Skeletal muscle tissue (tissue), 4 donors: ENCODE measurements around the gene RALGPS2. TPM values are rescaled to one million over a fixed set of nuclear protein-coding genes. Genes with fewer than 3 reads are reported as not detected.
A peak's percentile ranks its signal among the peaks of the same experiment; 100 is the strongest.

Experiments used
- H3K27ac ChIP-seq: one replicate; pipeline ENCODE4 v1.7.0; 2013; ENCODE audit warnings: mild to moderate bottlenecking, low read depth, low read length, inconsistent platforms
- H3K27me3 ChIP-seq, 3 donors: one replicate each; pipeline ENCODE4 v1.7.0; 2013; ENCODE audit warnings: low read length in 3 of 3; ENCODE audit not compliant: control insufficient read depth in 3 of 3, insufficient read depth in 3 of 3
- H3K36me3 ChIP-seq, 3 donors: one replicate each; pipeline ENCODE4 v1.7.0; 2013; ENCODE audit warnings: low read length in 3 of 3; ENCODE audit not compliant: control insufficient read depth in 3 of 3, insufficient read depth in 3 of 3
- H3K4me1 ChIP-seq, 3 donors: one replicate each; pipeline ENCODE4 v1.7.0; 2013; ENCODE audit warnings: low read length in 3 of 3, mild to moderate bottlenecking in 3 of 3; ENCODE audit not compliant: control insufficient read depth in 3 of 3, insufficient read depth in 3 of 3
- H3K4me3 ChIP-seq, 3 donors: one replicate each; pipeline ENCODE4 v1.7.0; 2013; ENCODE audit warnings: low read length in 3 of 3
- H3K9ac ChIP-seq, 3 donors: one replicate each; pipeline ENCODE4 v1.7.0; 2013; ENCODE audit warnings: low read length in 3 of 3, mild to moderate bottlenecking in 3 of 3, moderate library complexity in 2 of 3, low read depth in 1 of 3
- H3K9me3 ChIP-seq, 3 donors: one replicate each; pipeline ENCODE4 v1.7.0; 2013; ENCODE audit warnings: low read length in 3 of 3; ENCODE audit not compliant: control insufficient read depth in 3 of 3
- total RNA-seq: library from RNA; depleted of rRNA; stranded (reverse); fragments of >200 nt; gene quantifications from one replicate; pipeline ENCODE4 v1.2.3, GENCODE V29; 2014
- donor health status: Osteomylitis.

Gene RALGPS2
- total RNA-seq, 1 donor from 2014 or later = 35.5 TPM

DNA sequence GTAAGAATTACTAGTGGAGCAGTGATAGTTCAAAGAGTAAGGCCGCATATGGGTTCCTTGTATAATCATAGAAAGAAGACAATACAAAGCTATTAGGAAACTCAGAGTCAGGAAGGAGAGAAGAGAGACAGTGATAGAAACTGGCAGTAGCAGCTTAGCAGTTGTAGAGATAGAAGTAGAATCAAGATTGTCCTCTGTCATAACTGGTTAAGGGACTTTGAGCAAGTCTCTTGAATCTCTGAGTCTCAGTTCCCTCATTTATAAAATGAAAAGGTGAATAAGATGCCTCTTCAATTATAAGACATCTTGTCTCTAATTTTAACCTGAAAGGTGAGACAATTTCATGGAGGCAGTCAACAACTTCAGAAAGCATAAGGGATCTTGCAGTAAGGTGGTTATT lies 6.5 kb upstream of the RALGPS2 start:
- no peaks in the 10 kb centered on the region for H3K36me3 ChIP-seq
- H3K9me3 ChIP-seq = no peaks in the 10 kb centered on the region
- no peak overlapping the region for H3K9ac ChIP-seq
- no peaks in the 10 kb centered on the region for H3K4me1 ChIP-seq
- no peak overlapping the region for H3K27ac ChIP-seq
- no peaks in the 10 kb centered on the region for H3K27me3 ChIP-seq
- H3K4me3 ChIP-seq = no peak overlapping the region

- H3K9ac ChIP-seq = no peak overlapping the region
- peaks cover 3 to 5% (median 4%) of the 10 kb centered on the region in 3 donors for H3K4me1 ChIP-seq
- no peaks in the 10 kb centered on the region for H3K27me3 ChIP-seq
- H3K36me3 ChIP-seq = no peaks in the 10 kb centered on the region
- no peaks in the 10 kb centered on the region for H3K9me3 ChIP-seq
- no peak overlapping the region for H3K27ac ChIP-seq
- no peak overlapping the region for H3K4me3 ChIP-seq
These were observed 1.5 kb upstream of the RALGPS2 start for GRCh38 chr1:178723546-178723945.

DNA sequence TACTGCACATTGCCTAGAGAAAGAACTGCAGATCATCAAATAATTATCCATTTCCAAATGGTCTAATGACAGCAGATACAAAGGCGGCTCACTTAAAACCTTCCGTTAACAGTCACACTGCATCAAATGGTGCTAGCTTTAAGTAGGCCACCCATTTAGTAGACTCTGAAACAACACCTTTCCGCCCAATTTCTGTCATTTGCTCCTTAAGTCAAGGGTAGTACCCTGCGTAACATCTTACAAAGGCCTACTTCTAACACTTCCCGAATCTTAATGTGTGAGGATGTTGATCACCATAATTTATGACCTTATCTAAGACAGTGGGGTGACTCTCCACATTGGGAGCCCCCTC lies 692 bp upstream of the RALGPS2 start:
- Histone ChIP-seq H3K36me3 (no peaks in the 10 kb centered on the region), H3K4me1 (peaks cover 3 to 5% (median 4%) of the 10 kb centered on the region in 3 donors), H3K27ac (no peak overlapping the region), H3K27me3 (no peaks in the 10 kb centered on the region), H3K9me3 (no peaks in the 10 kb centered on the region), H3K4me3 (peak overlapping the region; percentile 59 to 80 (median 76)), H3K9ac (peak overlapping the region; percentile 33 to 73 (median 70))

DNA sequence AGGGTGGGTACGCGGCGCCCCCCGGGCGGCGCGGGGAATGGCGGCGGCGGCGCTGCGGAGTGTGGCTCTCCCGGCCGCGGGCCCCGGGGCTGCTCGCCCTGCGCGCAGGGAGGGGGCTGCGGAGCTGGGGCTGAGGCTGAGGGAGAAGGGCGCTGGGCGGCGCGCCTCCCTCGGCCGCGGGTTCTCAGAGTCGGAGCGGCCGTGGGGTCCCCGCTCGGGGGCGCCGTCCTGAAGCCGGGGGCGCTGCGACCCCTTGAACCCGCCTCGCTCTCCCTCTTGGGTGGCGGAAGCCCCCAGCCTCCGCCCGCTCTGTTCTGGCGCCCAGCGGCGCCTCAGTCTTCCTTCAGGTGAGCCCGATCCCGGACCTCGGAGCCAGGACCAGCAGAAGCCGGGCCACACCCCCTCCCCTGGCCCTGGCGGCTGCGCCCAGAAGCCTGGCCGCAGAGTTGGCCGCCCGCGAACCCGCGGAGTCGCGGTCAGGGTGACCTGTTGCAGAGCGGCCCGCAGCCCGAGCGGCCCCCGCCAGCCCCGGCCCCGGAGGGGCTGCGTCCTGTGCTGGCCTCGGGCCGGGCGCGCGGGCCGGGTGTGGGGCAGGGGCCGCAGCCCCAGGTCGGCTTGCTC lies 532 bp downstream of the RALGPS2 start:
- Histone ChIP-seq H3K36me3 (no peaks in the 10 kb centered on the region), H3K27me3 (no peaks in the 10 kb centered on the region), H3K27ac (peak overlapping the region; percentile 19), H3K9ac (peak overlapping the region; percentile 71 to 79 (median 72)), H3K4me3 (peak overlapping the region; percentile 70 to 88 (median 76)), H3K4me1 (peaks cover 3 to 5% (median 4%) of the 10 kb centered on the region in 3 donors), H3K9me3 (no peaks in the 10 kb centered on the region)

DNA sequence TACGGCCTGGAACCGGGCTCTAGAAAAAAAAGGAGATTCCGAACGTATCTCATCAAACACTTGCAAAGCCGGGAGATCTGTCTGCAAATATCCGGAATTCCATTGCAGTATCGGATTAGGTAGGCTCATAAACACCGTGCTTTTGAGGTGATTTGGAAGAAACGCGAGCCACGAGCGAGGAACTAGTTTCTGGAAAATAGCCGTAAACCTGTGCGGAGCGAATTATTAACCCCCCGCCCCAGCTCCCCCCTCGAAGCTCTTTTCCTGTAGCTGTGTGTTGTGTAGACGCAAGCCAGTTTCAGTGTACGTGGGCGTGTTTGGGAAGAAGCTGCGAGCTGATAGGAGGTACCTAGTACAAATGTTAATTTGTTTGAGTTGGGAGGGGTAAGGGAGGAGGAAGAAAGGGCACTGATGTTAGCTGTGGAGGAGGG lies 1.1 kb downstream of the RALGPS2 start:
- peak overlapping the region; percentile 19 for H3K27ac ChIP-seq
- H3K9ac ChIP-seq = peak overlapping the region; percentile 71 to 79 (median 72)
- H3K4me3 ChIP-seq = peak overlapping the region; percentile 70 to 88 (median 76)
- H3K27me3 ChIP-seq = no peaks in the 10 kb centered on the region
- no peaks in the 10 kb centered on the region for H3K36me3 ChIP-seq
- no peaks in the 10 kb centered on the region for H3K9me3 ChIP-seq
- peaks cover 3 to 5% (median 4%) of the 10 kb centered on the region in 3 donors for H3K4me1 ChIP-seq

DNA sequence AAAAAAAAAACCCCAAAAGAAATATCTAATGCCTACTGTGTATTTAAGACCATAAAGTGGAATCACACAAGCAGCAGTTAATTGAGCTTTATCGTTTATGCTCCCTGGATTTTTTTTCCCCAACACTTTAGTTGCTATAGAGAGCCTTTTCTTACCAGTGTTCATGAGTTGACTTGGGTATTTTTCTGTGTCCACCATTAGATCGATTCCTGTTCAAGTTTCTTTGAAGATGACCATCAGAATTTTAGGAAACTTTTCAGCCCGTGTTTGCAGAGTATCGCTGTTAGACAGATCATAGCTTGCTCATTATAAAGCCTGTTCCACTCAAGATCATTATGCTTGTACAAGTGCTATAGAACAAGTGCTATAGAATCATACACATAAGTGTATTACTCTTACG lies 1.5 kb downstream of the RALGPS2 start:
- Histone ChIP-seq H3K27ac (no peak overlapping the region), H3K9ac (peak overlapping the region in 2 of 3 donors; percentile 71 to 79), H3K4me1 (peaks cover 3 to 5% (median 4%) of the 10 kb centered on the region in 3 donors), H3K27me3 (no peaks in the 10 kb centered on the region), H3K4me3 (peak overlapping the region in 2 of 3 donors; percentile 70 to 88), H3K36me3 (no peaks in the 10 kb centered on the region), H3K9me3 (no peaks in the 10 kb centered on the region)

GRCh38 chr1:178727014-178727895 lies 2.2 kb downstream of the RALGPS2 start:
- H3K4me3 ChIP-seq = no peak overlapping the region
- no peaks in the 10 kb centered on the region for H3K36me3 ChIP-seq
- no peaks in the 10 kb centered on the region for H3K27me3 ChIP-seq
- no peaks in the 10 kb centered on the region for H3K9me3 ChIP-seq
- H3K9ac ChIP-seq = no peak overlapping the region
- H3K4me1 ChIP-seq = peaks cover 3 to 5% (median 4%) of the 10 kb centered on the region in 3 donors
- H3K27ac ChIP-seq = no peak overlapping the region

GRCh38 chr1:178733972-178734371 lies 8.9 kb downstream of the RALGPS2 start:
- H3K9ac ChIP-seq = no peak overlapping the region
- no peaks in the 10 kb centered on the region for H3K4me1 ChIP-seq
- H3K27me3 ChIP-seq = no peaks in the 10 kb centered on the region
- no peaks in the 10 kb centered on the region for H3K9me3 ChIP-seq
- no peak overlapping the region for H3K27ac ChIP-seq
- H3K36me3 ChIP-seq = no peaks in the 10 kb centered on the region
- H3K4me3 ChIP-seq = no peak overlapping the region

DNA sequence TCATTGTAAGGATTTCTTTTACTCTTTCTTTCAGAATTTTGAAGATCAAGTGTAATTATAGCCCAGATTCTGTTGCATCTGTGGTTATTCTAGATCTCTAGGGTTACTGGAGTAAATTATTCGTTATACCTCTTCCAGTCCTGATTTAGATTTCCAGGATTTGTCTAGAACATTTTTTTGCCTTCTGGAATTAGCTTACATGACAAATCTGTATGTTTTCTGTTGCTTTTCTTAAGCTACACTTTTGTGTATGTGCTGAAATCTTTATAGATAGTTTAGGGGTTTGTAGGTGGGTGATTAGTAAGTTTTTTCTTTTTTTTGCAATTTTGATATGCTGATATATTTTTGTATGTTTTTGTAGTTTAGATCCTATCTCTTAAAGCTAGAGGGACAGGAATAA lies 13.7 kb downstream of the RALGPS2 start:
- no peaks in the 10 kb centered on the region for H3K4me1 ChIP-seq
- no peak overlapping the region for H3K9ac ChIP-seq
- H3K9me3 ChIP-seq = no peaks in the 10 kb centered on the region
- no peak overlapping the region for H3K27ac ChIP-seq
- H3K27me3 ChIP-seq = no peaks in the 10 kb centered on the region
- H3K36me3 ChIP-seq = no peaks in the 10 kb centered on the region
- no peak overlapping the region for H3K4me3 ChIP-seq
